Heart right ventricle (tissue), 16 donors: ENCODE measurements around the gene TMEM59L. TPM values are rescaled to one million over a fixed set of nuclear protein-coding genes. Genes with fewer than 3 reads are reported as not detected.

Experiments
- ATAC-seq, 8 donors: fragments of 200-7000 bp; cut with Tn5 transposase; one replicate each; pipeline ENCODE4 v1.9.1; 2020; ENCODE audit warnings: mild to moderate bottlenecking in 8 of 8, moderate library complexity in 8 of 8, moderate number of reproducible peaks in 1 of 8
- DNase-seq, 2 donors: peaks; one replicate each; pipeline ENCODE4 v3.0.0-alpha.2; 2020
- H3K27ac ChIP-seq, 10 donors: fragments of 200-600 bp; sonication (generic) in 2 of 10; one replicate each; pipeline versions ENCODE4 v1.5.0 to v1.8.0; 2020 to 2022; ENCODE audit warnings: mild to moderate bottlenecking in 3 of 10
- H3K27me3 ChIP-seq, 7 donors: fragments of 200-600 bp; one replicate each; pipeline ENCODE4 v1.8.0; 2021 to 2022; ENCODE audit warnings: mild to moderate bottlenecking in 2 of 7
- H3K36me3 ChIP-seq, 9 donors: fragments of 200-600 bp; sonication (generic) in 1 of 9; one replicate each; pipeline versions ENCODE4 v1.5.0 to v1.8.0; 2020 to 2022; ENCODE audit warnings: mild to moderate bottlenecking in 2 of 9
- H3K4me1 ChIP-seq, 9 donors: fragments of 200-600 bp; sonication (generic) in 1 of 9; one replicate each; pipeline versions ENCODE4 v1.5.0 to v1.8.0; 2020 to 2022; ENCODE audit warnings: mild to moderate bottlenecking in 4 of 9
- H3K4me3 ChIP-seq, 10 donors: fragments of 200-600 bp; sonication (generic) in 2 of 10; one replicate each; pipeline versions ENCODE4 v1.5.0 to v1.8.0; 2020 to 2022; ENCODE audit warnings: mild to moderate bottlenecking in 7 of 10, moderate library complexity in 2 of 10
- H3K9me3 ChIP-seq, 11 donors: fragments of 200-600 bp in 10 of 11; sonication (generic) in 2 of 11; one replicate each; pipeline versions ENCODE4 v1.5.0 to v1.8.0; 2013 to 2022; ENCODE audit warnings: mild to moderate bottlenecking in 2 of 11, control low read depth in 1 of 11, moderate library complexity in 1 of 11
- CTCF ChIP-seq, 9 donors: fragments of 200-600 bp; sonication (generic) in 2 of 9; IDR thresholded peaks; one replicate each; pipeline versions ENCODE4 v1.5.0 to v1.8.0; 2021 to 2022; ENCODE audit warnings: antibody characterized with exemption in 9 of 9, mild to moderate bottlenecking in 5 of 9, moderate library complexity in 1 of 9
- WGBS, 2 donors: extraction: QIAGEN DNeasy Blood & Tissue Kit; methylation state at CpG; one replicate each; pipeline ENCODE4 v1.1.7; 2013; ENCODE audit warnings: inconsistent platforms in 1 of 2; 5-methylcytosine and 5-hydroxymethylcytosine counted together
- intact Hi-C, 10 donors: fragments of 100-400 bp; cut with DNase I; formaldehyde crosslinking; loops; one replicate each; pipeline versions ENCODE4 v1.11.1 to v1.14.2; 2022
- polyA plus RNA-seq, 2 donors: library from polyadenylated mRNA; stranded (reverse); fragments of 200-250 nt; gene quantifications; one replicate each; pipeline ENCODE4 v1.2.3, GENCODE V29; 2013
- total RNA-seq, 10 donors: library from RNA; stranded (reverse); fragmentation: NEBNext Ultra II Directional in 3 of 10; extraction: Animal tissue kit (Norgen Biotek cat#: 25700) in 3 of 10; gene quantifications; one replicate each; pipeline versions ENCODE4 v1.2.1 to v1.2.4, GENCODE V29; 2021 to 2023
- donor health status: Arrhythmogenic right ventricular cardiomyopathy.
- donor health status: ischemic (EF 13 %, LVEDD 7.1; RV severe dilation, severe dysfunction).
- donor health status: healthy with polysubstance abuse.
- donor health status: DM: no; HTN: yes; CAD: no.
- donor health status: DM: no; HTN: no; CAD: no.
- donor health status: ischemic (EF 25% LVEDD 6.9; RV normal size, moderate dysfunction).
- donor health status: ischemic (EF 25% LVEDD 5.7; RV mildly dilated, moderate dysfunction).
- donor health status: healthy.
- donor health status: DM: yes; HTN: yes; CAD: no.
- donor health status: Ischemic cardiomyopathy.
- donor health status: ischemic (EF 35%, LVEDD 5.7; RV mildly dilated, moderate dysfunction).
- donor health status: nonischemic (EF 11% LVEDD 7.7; RV severe dilation, severe dysfunction).
- donor health status: DM: yes; HTN: yes; CAD: no.
- donor health status: PGD.
- donor health status: ischemic (EF 29% LVEDD 5.4; RV normal size, mild dysfunction).
- donor health status: nonischemic (EF 23%, LVEDD 6.1; RV moderate dilation, normal function).

Gene TMEM59L
- total and polyA plus RNA-seq, 12 donors, result 0.13 to 13.8 (median 1.2) TPM

GRCh38 chr19:18648973-18649315 lies 36.3 kb downstream of the TMEM59L start:
- TF ChIP-seq CTCF (IDR thresholded peaks at IDR 0.05), result no peak
- intact Hi-C loops, result no loop called here
- ATAC-seq (peak in 1 of 8 donors; percentile 40), DNase-seq (no peak)
- no peaks in the 10 kb centered on the region for H3K9me3 ChIP-seq
- peak overlapping the region; percentile 70 to 97 (median 88) for H3K27ac ChIP-seq
- peak overlapping the region in 7 of 10 donors; percentile 15 to 40 (median 34) for H3K4me3 ChIP-seq
- no peaks in the 10 kb centered on the region for H3K27me3 ChIP-seq
- H3K4me1 ChIP-seq, result peaks cover 15 to 63% (median 44%) of the 10 kb centered on the region in 9 donors
- WGBS, 2 donors, result 52 to 55% methylated on average over 13 of the region's 13 CpGs
- H3K36me3 ChIP-seq, result no peaks in the 10 kb centered on the region

GRCh38 chr19:18649371-18650020 lies 36.8 kb downstream of the TMEM59L start:
- peak; percentile 82 to 83 for DNase-seq
- Histone ChIP-seq H3K4me1 (peaks cover 15 to 59% (median 44%) of the 10 kb centered on the region in 9 donors), H3K36me3 (no peaks in the 10 kb centered on the region), H3K9me3 (no peaks in the 10 kb centered on the region), H3K27ac (peak overlapping the region; percentile 70 to 97 (median 88)), H3K27me3 (no peaks in the 10 kb centered on the region), H3K4me3 (peak overlapping the region in 9 of 10 donors; percentile 14 to 40 (median 26))
- TF ChIP-seq CTCF (IDR thresholded peaks at IDR 0.05), result no peak
- 32 to 43% methylated on average over 25 of the region's 25 CpGs for WGBS, 2 donors
- intact Hi-C loops, result loop anchor here in 2 of 10 donors (2.0 to 10.0 kb wide), 2 partner anchors 33 to 205 kb away; partner anchors contain the start of gene CRTC1 (in 1 of the 2)
- ATAC-seq, result peak; percentile 60 to 79 (median 74)

- 35 to 37% methylated on average over 17 of the region's 17 CpGs for WGBS, 2 donors
Measured at GRCh38 chr19:18650021-18650390, 37.3 kb downstream of the TMEM59L start.

More at GRCh38 chr19:18650021-18650390, 37.3 kb downstream of the TMEM59L start:
- DNase-seq, result peak; percentile 63 to 79
- peak overlapping the region; percentile 70 to 97 (median 88) for H3K27ac ChIP-seq
- peaks cover 15 to 54% (median 39%) of the 10 kb centered on the region in 9 donors for H3K4me1 ChIP-seq
- H3K9me3 ChIP-seq, result no peaks in the 10 kb centered on the region
- no peaks in the 10 kb centered on the region for H3K36me3 ChIP-seq
- peak; percentile 36 to 85 (median 75) for ATAC-seq
- TF ChIP-seq CTCF (IDR thresholded peaks at IDR 0.05), result no peak
- intact Hi-C loops, result loop anchor here in 2 of 10 donors (2.0 to 10.0 kb wide), 2 partner anchors 33 to 205 kb away; partner anchors contain the start of gene CRTC1 (in 1 of the 2)
- peak overlapping the region in 9 of 10 donors; percentile 7 to 40 (median 26) for H3K4me3 ChIP-seq
- no peaks in the 10 kb centered on the region for H3K27me3 ChIP-seq
